ENCODE data around the gene ART5.

GRCh38 chr11:3665336-3666022, 23.7 kb upstream of the ART5 start:
- TF ChIP-seq CTCF (IDR thresholded peaks at IDR 0.05), result no peak
- no peak for TF ChIP-seq POLR2A (IDR thresholded peaks at IDR 0.05)

All from heart left ventricle (tissue), 13 donors.